COLO668 (cell line): ENCODE measurements around the gene MED27.

Experiments
- DNase-seq: peaks from one replicate; lab custom pipeline; 2025; ENCODE audit not compliant: unreplicated experiment; lab: John Stamatoyannopoulos, UW

MED27 gene

GRCh38 chr9:132079391-132080091 is at the start of gene MED27:
MED27 (minus strand) TSS chr9:132079867; CDS start chr9:132079844, 23 bp downstream.
- peak; percentile 93 for DNase-seq

GRCh38 chr9:132127888-132128534 is 48.3 kb upstream of the MED27 start:
- DNase-seq = no peak

GRCh38 chr9:132126680-132127236 is 47.1 kb upstream of the MED27 start:
- DNase-seq = no peak

GRCh38 chr9:132125944-132126679 is 46.4 kb upstream of the MED27 start:
- no peak for DNase-seq

GRCh38 chr9:132125361-132125760 is 45.7 kb upstream of the MED27 start:
- no peak for DNase-seq

DNA sequence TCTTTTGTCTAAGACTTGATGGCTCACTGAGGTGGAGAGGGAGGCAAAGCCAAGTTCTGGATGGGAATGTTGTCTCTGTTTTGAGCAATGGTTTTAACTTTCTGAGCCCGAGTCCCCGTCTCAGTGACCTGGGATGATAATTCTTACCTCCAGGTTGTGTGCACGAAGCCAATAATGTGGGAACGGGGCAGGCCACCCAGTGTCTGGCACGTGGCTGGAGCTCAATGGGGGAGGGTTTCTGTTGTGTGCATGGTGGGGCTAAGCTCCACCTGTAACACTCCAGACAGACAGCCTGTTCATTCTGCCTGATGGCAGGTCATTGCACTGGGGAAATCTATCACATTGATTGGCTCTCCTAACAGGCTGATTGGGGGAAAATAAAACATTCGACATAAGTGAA is 45.1 kb upstream of the MED27 start:
- no peak for DNase-seq

GRCh38 chr9:132121021-132121420 is 41.4 kb upstream of the MED27 start:
- no peak for DNase-seq

- DNase-seq = no peak
Measured at GRCh38 chr9:132117694-132118093, 38.0 kb upstream of the MED27 start.

GRCh38 chr9:132116583-132116982 is 36.9 kb upstream of the MED27 start:
- no peak for DNase-seq

DNA sequence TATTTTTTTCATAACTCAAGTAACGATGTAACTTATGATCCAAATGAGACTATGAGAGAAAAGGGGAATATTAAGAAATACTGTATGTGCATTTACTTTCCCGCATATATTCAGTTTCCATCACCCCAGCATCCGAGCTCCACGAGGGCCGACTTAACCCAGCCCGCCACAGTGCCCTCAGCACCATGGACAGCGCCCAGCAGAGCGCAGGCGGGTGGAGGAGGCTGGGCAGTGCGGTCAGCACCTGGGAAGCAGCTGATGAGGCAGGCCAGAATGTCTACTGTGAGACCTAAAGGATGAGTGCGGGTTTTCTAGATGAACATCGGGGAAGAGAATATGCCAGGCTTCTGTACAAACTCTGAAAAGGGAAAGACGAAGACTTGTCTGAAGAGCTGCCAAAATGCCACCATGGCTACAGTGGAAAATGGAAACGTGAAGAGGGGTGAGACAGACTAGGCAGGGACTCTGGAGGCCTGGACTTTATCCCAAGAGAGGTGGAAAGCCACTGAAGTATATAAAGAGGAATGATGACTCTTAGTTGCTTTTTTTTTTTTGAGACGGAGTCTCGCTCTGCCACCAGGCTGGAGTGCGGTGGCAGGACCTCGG is 34.5 kb upstream of the MED27 start:
- no peak for DNase-seq

- no peak for DNase-seq
Measured at GRCh38 chr9:132109291-132109690, 29.6 kb upstream of the MED27 start.

GRCh38 chr9:132108728-132109127 is 29.1 kb upstream of the MED27 start:
- no peak for DNase-seq

DNA sequence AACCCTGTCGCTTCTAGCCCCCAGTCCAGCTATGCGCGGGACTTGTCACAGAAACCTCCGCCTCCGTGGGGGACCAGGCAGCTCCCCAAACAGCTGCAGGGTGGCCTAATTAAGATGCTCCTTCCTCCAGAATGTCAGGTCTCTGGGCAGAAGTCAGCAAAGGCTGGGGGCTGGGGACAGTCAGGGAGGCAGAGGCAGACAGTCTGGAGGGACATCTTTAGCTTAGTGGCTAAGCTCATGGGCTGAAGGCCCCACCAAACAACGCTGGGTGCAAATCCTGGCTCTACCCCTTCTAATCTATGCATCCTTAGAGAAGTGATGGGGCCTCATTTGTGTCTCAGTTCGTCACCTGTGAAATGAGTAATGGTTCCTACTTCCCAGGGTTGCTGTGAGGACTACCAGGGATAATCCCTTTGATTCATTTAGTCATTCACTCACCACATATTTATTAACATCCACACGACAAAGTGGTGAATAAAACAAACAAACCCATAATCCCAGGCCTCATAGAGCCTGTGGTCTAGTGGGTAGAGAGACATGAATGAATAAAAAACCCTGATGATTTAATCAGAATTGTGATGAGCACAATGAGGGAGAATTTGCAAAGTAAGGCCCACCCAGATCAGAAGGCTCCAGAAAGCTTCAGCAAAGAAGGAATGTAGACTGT is 20.2 kb upstream of the MED27 start:
- no peak for DNase-seq

DNA sequence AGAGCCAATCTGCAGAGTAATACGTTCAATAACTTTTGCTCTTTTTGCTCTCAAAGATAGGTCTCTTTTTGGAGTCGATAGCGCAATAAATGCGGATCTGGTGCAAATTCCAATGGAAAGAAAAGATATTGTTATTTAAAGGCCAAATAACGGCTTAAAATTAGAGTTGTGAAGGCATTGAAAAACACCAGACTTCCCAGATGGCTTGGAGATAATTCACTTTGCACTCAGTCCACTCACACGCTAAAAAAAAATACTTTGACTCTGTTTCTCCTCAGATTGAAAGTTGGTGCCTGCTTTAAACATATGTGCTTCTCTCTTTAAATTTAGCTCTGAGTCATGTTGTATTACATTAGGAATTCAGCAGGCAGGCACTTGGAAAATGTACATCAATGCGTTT is 19.5 kb upstream of the MED27 start:
- DNase-seq = no peak

GRCh38 chr9:132094314-132094791 is 14.7 kb upstream of the MED27 start:
- no peak for DNase-seq

DNA sequence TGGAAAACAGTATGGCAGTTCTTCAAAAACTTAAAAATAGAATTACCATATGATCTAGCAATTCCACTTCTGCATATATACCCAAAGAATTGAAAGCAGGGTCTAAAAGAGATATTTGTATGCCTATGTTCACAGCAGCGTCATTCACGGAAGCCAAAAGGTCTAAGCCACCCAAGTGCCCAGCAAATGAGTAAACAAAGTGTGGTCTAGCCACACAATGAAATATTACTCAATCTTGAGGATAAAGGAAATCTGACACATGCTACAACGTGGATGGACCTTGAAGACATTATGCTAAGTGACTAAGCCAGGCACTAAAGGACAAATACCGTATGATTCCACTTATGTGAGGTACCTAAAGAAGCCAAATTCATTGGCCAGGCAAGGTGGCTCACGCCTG is 11.1 kb upstream of the MED27 start:
- DNase-seq = no peak

GRCh38 chr9:132087438-132088030 is 7.9 kb upstream of the MED27 start:
- no peak for DNase-seq

DNA sequence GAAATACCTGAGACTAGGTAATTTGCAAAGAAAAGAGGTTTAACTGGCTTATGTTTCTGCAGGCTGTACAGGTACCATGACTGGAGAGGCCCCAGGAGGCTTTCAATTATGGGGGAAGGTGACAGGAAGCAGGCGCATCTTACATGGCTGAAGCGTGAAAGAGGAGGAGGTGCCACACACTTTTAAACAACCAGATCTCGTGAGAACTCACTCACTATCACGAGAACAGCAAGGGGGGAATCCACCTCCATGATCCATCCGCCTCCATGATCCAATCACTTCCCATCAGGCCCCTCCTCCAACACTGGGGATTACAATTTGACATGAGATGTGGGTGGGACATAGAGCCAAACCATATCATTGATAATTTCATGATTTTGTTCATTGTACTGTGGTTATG is 2.5 kb upstream of the MED27 start:
- no peak for DNase-seq

DNA sequence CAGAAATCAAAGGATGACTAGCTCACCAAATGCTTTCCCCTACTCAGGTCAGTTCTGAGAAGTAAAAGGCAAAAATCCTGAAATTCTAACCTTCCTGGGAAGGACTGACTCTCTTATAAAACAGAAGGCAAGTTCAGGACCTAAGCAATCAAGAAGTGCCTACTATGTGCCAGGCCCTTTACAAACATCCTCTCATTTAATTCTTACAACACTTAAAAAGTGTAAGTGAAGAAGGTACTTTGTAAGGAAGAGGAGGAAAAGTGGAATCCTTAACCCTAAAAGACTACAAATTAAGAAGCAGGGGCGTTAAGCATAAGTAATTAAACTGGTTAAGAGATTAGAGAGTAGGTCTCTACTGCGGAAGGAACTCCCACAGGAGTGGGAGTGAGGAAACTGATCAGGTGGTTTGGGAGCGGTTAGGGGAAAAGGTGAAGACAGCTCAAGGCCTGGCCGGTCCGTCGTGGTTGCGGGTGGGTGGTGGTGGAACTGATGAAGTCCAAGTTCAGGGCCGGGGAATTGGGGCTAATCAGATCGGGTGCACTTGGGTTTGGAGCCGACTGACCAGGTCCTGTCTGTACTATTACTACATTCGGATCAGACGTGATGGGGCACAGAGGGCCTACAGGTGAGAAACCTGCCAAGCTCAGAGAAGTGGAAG is 839 bp downstream of the MED27 start:
- DNase-seq = peak; percentile 18
